Neutrophil (primary cell): ENCODE measurements around the gene ATP6V1F.
A peak's percentile ranks its signal among the peaks of the same experiment; 100 is the strongest.

Experiments used
- H3K27ac ChIP-seq: fragments of 200-600 bp; sonication (generic); 2 replicates; pipeline ENCODE4 v1.5.1; 2016; ENCODE audit warnings: mild to moderate bottlenecking, moderate library complexity
- H3K27me3 ChIP-seq: fragments of 200-600 bp; sonication (generic); 2 replicates; pipeline ENCODE4 v1.6.0; 2016; ENCODE audit warnings: mild to moderate bottlenecking
- H3K36me3 ChIP-seq: fragments of 200-600 bp; sonication (generic); 2 replicates; pipeline ENCODE4 v1.5.1; 2017
- H3K4me1 ChIP-seq, 2 experiments: fragments of 200-600 bp in 1 of 2; sonication (generic) in 1 of 2; 1 replicate in 1 of 2; 2 replicates in 1 of 2; pipeline versions ENCODE4 v1.5.1 to v1.6.1; 2013 to 2016; ENCODE audit warnings: low read depth in 1 of 2, low read length in 1 of 2, mild to moderate bottlenecking in 1 of 2, moderate library complexity in 1 of 2; ENCODE audit not compliant: control insufficient read depth in 1 of 2, insufficient read depth in 1 of 2
- H3K4me3 ChIP-seq, 2 experiments: fragments of 200-600 bp in 1 of 2; sonication (generic) in 1 of 2; 1 replicate in 1 of 2; 2 replicates in 1 of 2; pipeline ENCODE4 v1.5.1; 2013 to 2016; ENCODE audit warnings: low read depth in 1 of 2, low read length in 1 of 2, mild to moderate bottlenecking in 1 of 2, moderate library complexity in 1 of 2
- H3K9me3 ChIP-seq: fragments of 200-600 bp; sonication (generic); 2 replicates; pipeline ENCODE4 v1.5.1; 2016
- TF ChIP-seq, protein P1 (sequence below): fragments of 200-600 bp; sonication (generic); IDR thresholded peaks from 2 replicates; pipeline ENCODE4 v1.5.1; 2016; ENCODE audit warnings: antibody characterized with exemption

Gene ATP6V1F

DNA sequence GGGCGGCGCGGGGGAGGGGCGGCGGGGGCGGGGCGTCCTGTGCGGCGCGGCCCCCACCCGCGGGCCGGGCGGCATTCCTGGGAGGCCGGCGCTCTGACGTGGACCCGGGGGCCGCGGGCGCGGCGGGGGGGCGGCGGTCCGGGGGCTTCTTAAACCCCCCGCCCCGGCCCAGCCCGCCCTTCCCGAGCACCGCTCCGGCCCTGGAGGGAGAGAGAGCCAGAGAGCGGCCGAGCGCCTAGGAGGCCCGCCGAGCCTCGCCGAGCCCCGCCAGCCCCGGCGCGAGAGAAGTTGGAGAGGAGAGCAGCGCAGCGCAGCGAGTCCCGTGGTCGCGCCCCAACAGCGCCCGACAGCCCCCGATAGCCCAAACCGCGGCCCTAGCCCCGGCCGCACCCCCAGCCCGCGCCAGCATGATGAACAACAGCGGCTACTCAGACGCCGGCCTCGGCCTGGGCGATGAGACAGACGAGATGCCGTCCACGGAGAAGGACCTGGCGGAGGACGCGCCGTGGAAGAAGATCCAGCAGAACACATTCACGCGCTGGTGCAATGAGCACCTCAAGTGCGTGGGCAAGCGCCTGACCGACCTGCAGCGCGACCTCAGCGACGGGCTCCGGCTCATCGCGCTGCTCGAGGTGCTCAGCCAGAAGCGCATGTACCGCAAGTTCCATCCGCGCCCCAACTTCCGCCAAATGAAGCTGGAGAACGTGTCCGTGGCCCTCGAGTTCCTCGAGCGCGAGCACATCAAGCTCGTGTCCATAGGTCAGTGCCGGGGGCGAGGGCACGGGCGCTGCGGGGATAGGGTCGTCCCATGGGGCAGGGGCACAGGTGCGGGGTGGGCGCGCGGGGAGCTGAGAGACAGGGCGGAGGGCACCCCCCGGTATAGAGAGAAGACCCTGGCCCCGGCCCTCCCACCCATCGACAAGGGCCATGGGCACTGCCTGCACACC, 32.2 kb upstream of the ATP6V1F start, which contains the start of gene FLNC:
FLNC (plus strand) TSS at position 176 of the 947 bp plus-strand sequence; CDS start at position 408, 232 bp downstream.
- H3K4me1 ChIP-seq, result peaks cover 8 to 16% of the 10 kb centered on the region in 2 experiments
- peak within 1 kb of the TSS in 1 of 2 experiments; percentile 18 for H3K4me3 ChIP-seq
- TF ChIP-seq, protein P1, sequence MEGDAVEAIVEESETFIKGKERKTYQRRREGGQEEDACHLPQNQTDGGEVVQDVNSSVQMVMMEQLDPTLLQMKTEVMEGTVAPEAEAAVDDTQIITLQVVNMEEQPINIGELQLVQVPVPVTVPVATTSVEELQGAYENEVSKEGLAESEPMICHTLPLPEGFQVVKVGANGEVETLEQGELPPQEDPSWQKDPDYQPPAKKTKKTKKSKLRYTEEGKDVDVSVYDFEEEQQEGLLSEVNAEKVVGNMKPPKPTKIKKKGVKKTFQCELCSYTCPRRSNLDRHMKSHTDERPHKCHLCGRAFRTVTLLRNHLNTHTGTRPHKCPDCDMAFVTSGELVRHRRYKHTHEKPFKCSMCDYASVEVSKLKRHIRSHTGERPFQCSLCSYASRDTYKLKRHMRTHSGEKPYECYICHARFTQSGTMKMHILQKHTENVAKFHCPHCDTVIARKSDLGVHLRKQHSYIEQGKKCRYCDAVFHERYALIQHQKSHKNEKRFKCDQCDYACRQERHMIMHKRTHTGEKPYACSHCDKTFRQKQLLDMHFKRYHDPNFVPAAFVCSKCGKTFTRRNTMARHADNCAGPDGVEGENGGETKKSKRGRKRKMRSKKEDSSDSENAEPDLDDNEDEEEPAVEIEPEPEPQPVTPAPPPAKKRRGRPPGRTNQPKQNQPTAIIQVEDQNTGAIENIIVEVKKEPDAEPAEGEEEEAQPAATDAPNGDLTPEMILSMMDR, result no peak
- no peak within 1 kb of the TSS for H3K27ac ChIP-seq
- no peaks in the 10 kb centered on the region for H3K9me3 ChIP-seq
- H3K36me3 ChIP-seq, result no peaks in the 10 kb centered on the region
- peaks cover 90% of the 10 kb centered on the region for H3K27me3 ChIP-seq

DNA sequence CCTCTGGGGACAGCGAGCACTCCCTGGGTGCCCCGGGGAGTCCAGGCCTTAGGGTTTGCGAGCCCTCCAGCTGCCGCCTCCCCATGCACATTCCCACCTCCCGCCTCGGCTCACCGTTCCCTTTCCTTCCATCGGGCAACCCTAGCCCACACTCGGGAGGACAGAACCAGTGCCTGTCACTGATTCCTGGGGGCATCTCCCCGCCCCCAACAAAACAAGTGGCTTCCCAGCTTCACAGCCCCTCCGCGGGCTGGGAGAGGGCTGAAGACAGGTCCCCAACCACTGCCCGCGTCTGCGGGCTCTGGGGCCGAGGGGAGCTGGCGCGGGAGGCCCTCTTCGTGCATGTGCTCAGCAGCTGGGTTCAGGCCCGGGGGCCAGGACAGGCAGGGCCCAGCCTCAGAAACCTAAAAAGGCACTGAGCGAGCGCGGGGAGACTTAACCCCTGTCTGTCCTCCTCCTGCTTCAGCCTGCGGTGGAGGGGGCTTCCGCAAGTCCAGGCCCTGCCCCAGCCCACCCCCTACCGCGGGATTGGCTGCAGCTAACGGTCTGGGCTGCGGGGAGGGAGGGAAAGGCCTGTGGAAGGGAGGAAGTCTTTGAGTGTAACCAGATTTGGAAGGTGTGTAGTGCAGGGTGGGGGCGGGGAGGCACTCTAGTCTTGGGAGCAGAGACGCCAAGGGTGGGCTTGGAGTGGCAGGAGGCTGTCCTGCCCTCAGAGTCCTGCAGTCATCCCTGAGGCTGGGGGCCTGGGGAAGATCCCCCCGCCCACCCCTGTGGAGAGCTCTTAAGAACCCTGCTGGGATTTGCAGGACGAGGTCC, 31.3 kb upstream of the ATP6V1F start:
- H3K27ac ChIP-seq, result no peak overlapping the region
- peaks cover 93% of the 10 kb centered on the region for H3K27me3 ChIP-seq
- H3K4me3 ChIP-seq, result no peak overlapping the region
- no peaks in the 10 kb centered on the region for H3K9me3 ChIP-seq
- no peaks in the 10 kb centered on the region for H3K36me3 ChIP-seq
- H3K4me1 ChIP-seq, result peaks cover 8 to 16% of the 10 kb centered on the region in 2 experiments
- TF ChIP-seq, protein P1, result no peak

DNA sequence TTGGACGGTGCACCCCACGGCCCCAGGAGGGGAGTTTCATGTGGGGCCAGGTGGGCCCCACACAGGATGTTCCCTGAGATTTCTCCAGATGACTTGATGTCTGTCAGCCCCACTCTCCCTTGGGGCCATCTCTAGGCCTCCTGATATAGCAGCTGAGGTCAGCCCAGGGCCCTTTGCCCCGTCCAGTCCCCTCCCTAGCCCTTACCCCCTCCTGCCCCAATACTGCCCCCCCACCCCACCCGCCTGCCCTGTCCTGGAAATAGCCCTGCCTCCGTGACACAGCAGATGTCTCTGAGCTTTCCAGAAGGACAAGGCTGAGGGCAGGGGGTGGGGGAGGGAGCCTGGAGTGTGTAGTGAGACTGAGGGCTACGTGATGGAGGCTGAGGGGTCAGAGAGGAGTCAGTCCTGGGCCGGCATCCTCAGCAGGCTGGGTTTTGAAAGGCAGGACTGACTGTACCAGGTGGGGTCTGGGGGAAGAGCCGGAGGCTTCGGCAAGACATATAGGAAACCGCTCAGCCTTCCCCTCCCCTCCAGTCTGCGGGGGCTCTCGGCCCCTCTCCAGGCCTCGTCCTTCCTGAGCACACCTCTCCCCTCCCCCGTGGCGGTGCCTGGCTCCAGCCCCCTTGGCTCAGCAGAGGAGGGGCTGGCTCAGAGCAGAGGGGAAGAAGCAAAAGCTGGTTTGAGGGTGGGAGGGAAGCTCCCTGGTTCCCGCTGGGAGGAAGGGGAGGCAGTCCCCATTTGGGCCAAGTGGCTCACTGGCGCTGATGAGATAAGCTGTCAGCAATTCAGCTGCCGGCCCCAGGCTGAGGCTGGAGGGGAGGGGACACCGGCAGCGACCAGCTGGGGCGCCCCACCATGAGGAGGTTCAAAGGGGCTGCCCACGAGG, 30.4 kb upstream of the ATP6V1F start:
- Histone ChIP-seq H3K9me3 (no peaks in the 10 kb centered on the region), H3K27me3 (peaks cover 85% of the 10 kb centered on the region), H3K4me1 (peaks cover 8 to 16% of the 10 kb centered on the region in 2 experiments), H3K4me3 (no peak overlapping the region), H3K27ac (no peak overlapping the region), H3K36me3 (no peaks in the 10 kb centered on the region)
- TF ChIP-seq, protein P1, result no peak

DNA sequence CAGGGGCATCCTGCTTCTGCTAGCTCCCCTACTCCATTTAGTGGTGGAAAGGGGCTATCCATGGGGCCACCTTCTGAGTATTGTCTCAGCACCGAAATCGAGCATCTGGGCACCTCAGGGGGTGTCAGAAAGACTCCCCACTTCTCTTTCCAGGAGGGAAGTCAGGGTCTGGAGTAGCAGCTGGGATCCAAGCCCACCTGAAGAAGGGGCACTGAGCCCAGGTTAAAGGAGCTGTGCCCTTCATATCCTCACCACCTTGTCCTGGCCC, 29.8 kb upstream of the ATP6V1F start:
- Histone ChIP-seq H3K27me3 (peaks cover 80% of the 10 kb centered on the region), H3K27ac (no peak overlapping the region), H3K4me3 (no peak overlapping the region), H3K9me3 (no peaks in the 10 kb centered on the region), H3K4me1 (peaks cover 8 to 16% of the 10 kb centered on the region in 2 experiments), H3K36me3 (no peaks in the 10 kb centered on the region)
- TF ChIP-seq, protein P1, result no peak
